ENCODE measurements around the gene PRDM10. TPM values are rescaled to one million over a fixed set of nuclear protein-coding genes. Genes with fewer than 3 reads are reported as not detected.
A peak's percentile ranks its signal among the peaks of the same experiment; 100 is the strongest.
"Not testable (repeated sequence)": the region's sequence is repeated elsewhere in the genome, so short reads cannot be mapped to it uniquely, and the experiment has no call there.

PRDM10 gene, protein sequence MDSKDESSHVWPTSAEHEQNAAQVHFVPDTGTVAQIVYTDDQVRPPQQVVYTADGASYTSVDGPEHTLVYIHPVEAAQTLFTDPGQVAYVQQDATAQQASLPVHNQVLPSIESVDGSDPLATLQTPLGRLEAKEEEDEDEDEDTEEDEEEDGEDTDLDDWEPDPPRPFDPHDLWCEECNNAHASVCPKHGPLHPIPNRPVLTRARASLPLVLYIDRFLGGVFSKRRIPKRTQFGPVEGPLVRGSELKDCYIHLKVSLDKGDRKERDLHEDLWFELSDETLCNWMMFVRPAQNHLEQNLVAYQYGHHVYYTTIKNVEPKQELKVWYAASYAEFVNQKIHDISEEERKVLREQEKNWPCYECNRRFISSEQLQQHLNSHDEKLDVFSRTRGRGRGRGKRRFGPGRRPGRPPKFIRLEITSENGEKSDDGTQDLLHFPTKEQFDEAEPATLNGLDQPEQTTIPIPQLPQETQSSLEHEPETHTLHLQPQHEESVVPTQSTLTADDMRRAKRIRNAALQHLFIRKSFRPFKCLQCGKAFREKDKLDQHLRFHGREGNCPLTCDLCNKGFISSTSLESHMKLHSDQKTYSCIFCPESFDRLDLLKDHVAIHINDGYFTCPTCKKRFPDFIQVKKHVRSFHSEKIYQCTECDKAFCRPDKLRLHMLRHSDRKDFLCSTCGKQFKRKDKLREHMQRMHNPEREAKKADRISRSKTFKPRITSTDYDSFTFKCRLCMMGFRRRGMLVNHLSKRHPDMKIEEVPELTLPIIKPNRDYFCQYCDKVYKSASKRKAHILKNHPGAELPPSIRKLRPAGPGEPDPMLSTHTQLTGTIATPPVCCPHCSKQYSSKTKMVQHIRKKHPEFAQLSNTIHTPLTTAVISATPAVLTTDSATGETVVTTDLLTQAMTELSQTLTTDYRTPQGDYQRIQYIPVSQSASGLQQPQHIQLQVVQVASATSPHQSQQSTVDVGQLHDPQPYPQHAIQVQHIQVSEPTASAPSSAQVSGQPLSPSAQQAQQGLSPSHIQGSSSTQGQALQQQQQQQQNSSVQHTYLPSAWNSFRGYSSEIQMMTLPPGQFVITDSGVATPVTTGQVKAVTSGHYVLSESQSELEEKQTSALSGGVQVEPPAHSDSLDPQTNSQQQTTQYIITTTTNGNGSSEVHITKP
- total RNA-seq (2014; rRNA removed; shearing (Covaris generic)) = 4.0 and 6.5 TPM in 2 replicates
- polyA plus RNA-seq (2015; cell fraction: cytosol; rRNA removed) = 3.9 and 5.7 TPM in 2 replicates
- 11.2 and 13.5 TPM in 2 replicates for polyA plus RNA-seq (2015; cell fraction: nucleus; rRNA removed)

DNA sequence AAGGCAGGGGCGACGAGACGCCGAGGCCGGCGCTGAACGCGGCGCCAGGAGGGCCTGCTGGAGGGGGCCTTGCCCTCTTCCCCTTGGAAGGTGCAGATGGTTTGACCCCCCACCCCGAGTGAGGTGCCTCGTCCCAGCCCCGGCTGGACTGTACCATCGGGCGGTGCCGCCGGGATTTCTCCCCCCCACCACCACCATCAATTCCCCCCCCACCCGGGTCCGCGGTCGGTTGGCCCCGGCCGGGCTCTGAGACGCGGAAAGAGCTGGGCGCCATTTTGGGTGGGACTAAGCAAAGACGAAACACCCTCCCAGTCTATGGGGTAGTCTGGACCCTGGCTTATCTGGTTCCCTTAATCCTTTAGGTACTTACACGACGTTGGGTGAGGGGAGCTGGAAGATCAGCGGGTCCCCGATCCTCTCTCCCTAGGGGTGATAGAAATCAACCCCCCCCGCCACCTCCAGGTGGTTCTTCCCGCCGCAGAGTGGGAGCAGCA, at the start of gene PRDM10:
TSS of gene PRDM10 (minus strand) at position 484 of the 494 bp plus-strand sequence. CDS start 41,871 bp downstream, outside the sequence.
- no peak for DNase-seq (ENCODE audit: low read depth)

DNA sequence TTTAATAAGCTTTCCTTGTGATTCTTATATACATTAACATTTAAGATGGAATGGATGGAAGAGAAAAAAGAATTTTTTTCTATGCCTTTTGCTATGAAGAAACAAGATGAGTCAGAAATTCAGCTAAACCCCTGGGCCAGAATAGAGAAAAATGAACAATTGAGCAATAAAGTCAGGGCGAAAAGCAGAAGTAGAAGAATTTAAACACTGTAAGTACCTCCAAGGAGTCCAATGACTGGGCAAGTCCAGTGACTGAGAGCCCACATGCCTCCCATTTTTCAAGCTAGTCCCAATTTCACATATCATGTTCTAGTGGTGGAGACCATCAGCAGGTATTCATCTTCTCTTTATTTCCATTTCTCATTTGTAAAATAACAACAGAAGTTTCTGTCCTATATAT, 48.4 kb upstream of the PRDM10 start:
- DNase-seq (ENCODE audit: low read depth) = no peak

DNA sequence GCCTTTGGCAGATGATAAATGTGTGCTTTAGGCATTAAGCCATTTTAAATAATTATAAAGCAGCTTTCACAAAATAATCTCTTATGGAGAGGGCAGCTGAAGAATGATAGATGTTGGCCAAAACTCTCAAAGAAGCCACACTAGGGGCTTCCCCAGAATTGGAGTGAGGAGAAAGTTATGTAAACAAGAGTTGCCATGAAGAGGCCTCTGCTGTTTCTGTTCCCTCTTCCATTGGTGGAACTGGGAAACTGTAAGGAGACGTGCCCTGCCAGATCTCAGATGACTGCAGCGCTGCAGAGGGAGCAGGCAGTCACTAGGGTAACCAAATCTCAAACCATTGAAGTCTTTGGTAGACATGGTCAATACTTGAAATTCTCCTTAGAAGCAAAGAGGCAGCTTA, 47.6 kb upstream of the PRDM10 start:
- DNase-seq (ENCODE audit: low read depth) = no peak

DNA sequence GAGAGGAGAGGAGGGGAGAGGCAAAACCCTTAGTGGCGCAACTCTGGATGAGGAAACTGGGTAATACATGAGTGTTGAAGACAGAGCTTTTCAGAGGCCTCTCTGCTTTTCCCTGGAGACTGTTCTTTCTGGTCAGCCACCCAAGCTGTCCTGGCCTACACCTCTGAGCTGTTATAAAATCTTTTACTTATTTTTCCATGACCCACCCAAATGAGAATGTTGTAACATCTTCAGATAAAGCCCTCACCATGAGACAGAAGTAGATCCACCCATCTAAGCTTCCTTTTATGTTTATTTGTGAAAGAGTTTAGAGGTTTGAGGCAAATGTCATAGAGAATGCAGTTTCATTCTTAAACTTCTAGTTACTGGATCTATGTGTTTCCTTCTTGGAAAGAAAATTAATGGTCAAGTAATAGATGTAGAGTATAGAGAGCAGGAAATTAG, 46.7 kb upstream of the PRDM10 start:
- DNase-seq (ENCODE audit: low read depth) = no peak

- DNase-seq (ENCODE audit: low read depth) = no peak
Observed at GRCh38 chr11:130047141-130047540, 44.5 kb upstream of the PRDM10 start.

- no peak for DNase-seq (ENCODE audit: low read depth)
Observed at GRCh38 chr11:130043575-130043974, 40.9 kb upstream of the PRDM10 start.

DNA sequence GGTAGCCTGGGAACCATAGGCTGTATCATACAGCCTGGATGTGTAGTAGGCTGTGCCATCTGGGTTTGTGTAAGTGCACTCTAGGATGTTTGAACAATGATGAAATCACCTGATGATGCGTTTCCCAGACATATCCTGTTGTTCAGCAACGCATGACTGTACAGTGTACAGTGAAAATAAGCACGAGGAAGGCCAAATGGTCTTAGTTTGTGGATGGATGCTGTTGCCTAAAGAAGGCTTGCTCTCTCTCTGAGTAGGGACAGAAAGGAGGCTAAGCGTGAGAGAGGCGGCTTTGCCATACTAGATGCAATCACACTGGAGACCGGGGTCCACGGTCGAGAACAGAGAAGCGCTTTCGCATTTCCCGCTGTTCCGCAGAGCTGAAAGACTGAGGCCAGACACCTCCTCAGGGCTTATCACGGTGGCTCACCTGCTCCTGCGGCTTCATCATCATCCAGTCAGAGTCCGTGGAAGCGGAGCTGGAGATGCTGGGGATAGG, 39.5 kb upstream of the PRDM10 start:
- DNase-seq (ENCODE audit: low read depth) = peak; percentile 89

DNA sequence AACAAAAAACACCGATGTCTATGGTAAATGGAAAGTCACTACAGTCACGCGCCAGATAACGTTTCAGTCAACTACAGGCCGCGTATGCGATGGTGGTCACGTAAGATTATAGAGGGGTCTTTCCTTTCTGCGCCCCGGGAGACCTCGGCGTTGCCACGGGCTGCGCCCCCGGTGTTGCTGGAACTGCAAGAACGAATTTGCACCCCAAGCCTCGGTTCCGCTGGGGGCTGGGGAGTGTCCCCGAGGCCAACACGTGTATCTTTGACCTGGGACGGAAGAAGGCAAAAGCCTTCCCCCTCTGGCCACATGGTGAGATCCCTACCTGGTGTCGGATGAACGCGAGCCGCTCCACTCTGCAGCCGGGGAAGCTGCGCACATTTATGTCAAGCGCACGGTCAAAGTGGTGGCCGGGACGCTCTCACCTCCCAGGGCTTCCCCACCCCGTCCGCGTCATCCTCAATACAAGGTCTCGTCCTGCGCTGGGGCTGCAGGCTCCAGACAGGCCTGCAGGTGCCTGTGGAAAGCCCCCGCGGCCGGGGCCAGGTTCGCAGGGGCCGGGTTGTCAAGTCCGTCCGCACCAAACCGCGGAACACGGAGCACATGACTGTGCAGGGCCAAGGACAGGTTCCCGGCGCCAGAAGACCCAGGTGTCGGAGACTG, 37.8 kb upstream of the PRDM10 start:
- DNase-seq (ENCODE audit: low read depth) = no peak

DNA sequence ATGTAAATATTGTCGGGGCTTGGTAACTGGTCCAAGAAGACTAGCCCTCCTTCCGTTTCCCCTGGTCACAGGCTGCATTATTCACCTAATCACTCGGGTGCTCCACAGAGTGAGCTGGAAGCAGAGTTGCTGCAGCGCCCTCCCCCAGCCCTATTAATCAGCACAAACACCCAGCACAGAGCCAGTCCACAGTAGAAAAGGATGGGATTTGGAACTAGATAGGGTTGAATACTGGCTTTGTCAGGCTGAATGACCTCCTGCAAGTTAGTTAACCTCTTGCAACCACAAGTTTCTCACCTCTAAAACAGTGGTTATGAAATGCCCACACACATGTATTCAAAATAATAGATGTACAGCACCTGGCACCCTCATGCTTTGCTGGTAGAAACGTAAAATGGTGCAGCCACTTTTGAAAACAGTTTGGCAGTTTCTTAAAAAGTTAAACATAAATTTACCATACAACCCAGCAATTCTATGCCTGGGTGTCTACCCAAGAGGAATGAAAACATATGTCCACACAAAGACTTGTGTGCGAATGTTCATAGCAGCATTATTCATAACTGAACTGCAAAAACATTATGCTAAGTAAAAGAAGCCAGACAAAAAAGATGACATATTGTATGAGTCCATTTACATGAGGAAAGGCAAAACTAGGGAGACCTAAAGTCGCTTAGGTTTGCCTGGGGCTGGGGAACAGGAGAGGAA, 35.4 kb upstream of the PRDM10 start:
- peak; percentile 53 for DNase-seq (ENCODE audit: low read depth)

GRCh38 chr11:130037058-130037457, 34.4 kb upstream of the PRDM10 start:
- DNase-seq (ENCODE audit: low read depth) = peak; percentile 58

- no peak for DNase-seq (ENCODE audit: low read depth)
Observed at GRCh38 chr11:130034236-130034635, 31.6 kb upstream of the PRDM10 start.

GRCh38 chr11:130032931-130033330, 30.3 kb upstream of the PRDM10 start:
- no peak for DNase-seq (ENCODE audit: low read depth)

DNA sequence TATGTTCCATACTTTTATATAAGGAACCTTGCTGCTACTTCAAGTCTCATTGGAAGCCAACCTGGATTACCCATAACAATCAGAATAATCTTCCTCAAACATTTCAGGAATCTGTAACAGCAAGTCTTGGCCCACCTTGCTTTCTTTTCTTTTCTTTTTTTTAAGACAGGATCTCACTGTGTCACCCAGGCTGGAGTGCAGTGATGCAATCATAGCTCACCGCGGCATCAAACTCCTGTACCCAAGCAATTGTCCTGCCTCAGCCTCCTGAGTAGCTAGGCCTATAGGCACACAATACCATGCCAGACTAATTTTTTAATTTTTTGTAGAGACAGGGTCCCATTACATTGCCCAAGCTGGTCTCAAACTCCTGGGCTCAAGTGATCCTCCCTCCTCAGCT, 29.3 kb upstream of the PRDM10 start:
- DNase-seq (ENCODE audit: low read depth) = no peak

- no peak for DNase-seq (ENCODE audit: low read depth)
Observed at GRCh38 chr11:130031056-130031455, 28.4 kb upstream of the PRDM10 start.

- no peak for DNase-seq (ENCODE audit: low read depth)
Observed at GRCh38 chr11:130029137-130029536, 26.5 kb upstream of the PRDM10 start.

DNA sequence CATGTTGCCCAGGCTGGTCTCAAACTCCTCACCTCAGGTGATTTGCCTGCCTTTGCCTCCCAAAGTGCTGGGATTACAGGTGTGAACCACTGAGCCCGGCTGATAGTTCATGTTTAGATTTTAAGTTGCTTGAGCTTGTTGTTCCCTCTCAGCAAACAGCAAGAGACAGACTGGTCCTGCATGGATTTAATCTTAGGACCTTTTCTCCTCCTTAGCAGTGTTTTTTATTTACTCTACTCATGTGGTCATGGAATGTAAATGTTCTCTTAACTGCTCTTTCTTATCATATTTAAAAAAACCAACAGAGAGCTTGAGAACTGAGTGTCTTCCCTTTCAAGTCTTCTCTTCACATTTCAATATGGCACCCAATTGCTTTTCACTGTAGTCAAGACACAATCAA, 22.7 kb upstream of the PRDM10 start:
- no peak for DNase-seq (ENCODE audit: low read depth)

GRCh38 chr11:130024361-130024760, 21.7 kb upstream of the PRDM10 start:
- DNase-seq (ENCODE audit: low read depth) = no peak

- peak; percentile 79 for DNase-seq (ENCODE audit: low read depth)
Observed at GRCh38 chr11:130023204-130023603, 20.6 kb upstream of the PRDM10 start.

GRCh38 chr11:130022799-130023198, 20.2 kb upstream of the PRDM10 start:
- no peak for DNase-seq (ENCODE audit: low read depth)

GRCh38 chr11:130021606-130022005, 19.0 kb upstream of the PRDM10 start:
- not testable (repeated sequence) for DNase-seq (ENCODE audit: low read depth)

All from HT1080 (cell line).